Gastrocnemius medialis (tissue), 4 donors: ENCODE measurements around the gene NCKAP1. TPM values are rescaled to one million over a fixed set of nuclear protein-coding genes. Genes with fewer than 3 reads are reported as not detected.
"Not testable (repeated sequence)": the region's sequence is repeated elsewhere in the genome, so short reads cannot be mapped to it uniquely, and the experiment has no call there.

Experiments used
- ATAC-seq, 2 donors: fragments of 150-250 bp; one replicate each; pipeline ENCODE4 v1.9.1; 2016
- DNase-seq, 2 donors: peaks; one replicate each; pipeline ENCODE4 v3.0.0-alpha.2; 2019
- H3K27ac ChIP-seq, 4 donors: fragments of 200-600 bp; sonication (generic); 1 replicate in 1 of 4; 2 replicates in 3 of 4; pipeline ENCODE4 v1.5.1; 2016 to 2018; ENCODE audit warnings: mild to moderate bottlenecking in 2 of 4, moderate library complexity in 1 of 4
- H3K27me3 ChIP-seq, 3 donors: fragments of 200-600 bp; sonication (generic) in 2 of 3; 1 replicate in 1 of 3; 2 replicates in 2 of 3; pipeline versions ENCODE4 v1.5.1 to v1.6.0; 2016 to 2019; ENCODE audit warnings: mild to moderate bottlenecking in 1 of 3, moderate library complexity in 1 of 3
- H3K36me3 ChIP-seq, 2 donors: fragments of 200-600 bp; sonication (generic) in 1 of 2; one replicate each; pipeline ENCODE4 v1.5.1; 2017 to 2018
- H3K4me1 ChIP-seq, 2 donors: fragments of 200-600 bp; sonication (generic) in 1 of 2; one replicate each; pipeline ENCODE4 v1.5.1; 2016 to 2017; ENCODE audit warnings: mild to moderate bottlenecking in 2 of 2
- H3K4me3 ChIP-seq, 4 donors: fragments of 200-600 bp; sonication (generic) in 3 of 4; 1 replicate in 1 of 4; 2 replicates in 3 of 4; pipeline ENCODE4 v1.5.1; 2016 to 2019; ENCODE audit warnings: mild to moderate bottlenecking in 2 of 4
- H3K9me3 ChIP-seq, 3 donors: fragments of 200-600 bp; sonication (generic) in 2 of 3; 1 replicate in 1 of 3; 2 replicates in 2 of 3; pipeline ENCODE4 v1.5.1; 2016 to 2019
- POLR2A ChIP-seq, 2 donors: fragments of 450-650 bp; IDR thresholded peaks; one replicate each; pipeline ENCODE4 v1.6.1; 2017; ENCODE audit warnings: antibody characterized with exemption in 2 of 2, mild to moderate bottlenecking in 2 of 2, moderate library complexity in 2 of 2
- in situ Hi-C, 4 donors: fragments of 200-750 bp; cut with MboI; loops; one replicate each; pipeline versions ENCODE4 v1.15.0 to v1.8.0; 2017; ENCODE audit warnings: low sequenced_read_pairs in 4 of 4
- intact Hi-C: fragments of 100-400 bp; cut with DNase I; formaldehyde crosslinking; loops from one replicate; pipeline ENCODE4 v1.15.1; 2023; ENCODE audit warnings: low total_unique reads
- total RNA-seq, 4 donors: library from RNA; depleted of rRNA; stranded (reverse); fragments of >200 nt; gene quantifications; one replicate each; pipeline versions ENCODE4 v1.1.0 to v1.2.3, GENCODE V29; 2016
- TF ChIP-seq, protein P1 (sequence below), 5 experiments: fragments of 450-650 bp in 3 of 5; fragments of 200-600 bp in 2 of 5; sonication (generic) in 2 of 5; IDR thresholded peaks in 4 of 5; conservative IDR thresholded peaks in 1 of 5; 1 replicate in 4 of 5; 2 replicates in 1 of 5; pipeline ENCODE4 v1.5.1; 2016 to 2019; ENCODE audit warnings: antibody characterized with exemption in 5 of 5, mild to moderate bottlenecking in 3 of 5, moderate library complexity in 3 of 5

NCKAP1 gene
- total RNA-seq, 4 donors from 2014 or later = 152 to 303 (median 168) TPM

GRCh38 chr2:183049420-183049819 lies 11.2 kb upstream of the NCKAP1 start:
- TF ChIP-seq, protein P1, sequence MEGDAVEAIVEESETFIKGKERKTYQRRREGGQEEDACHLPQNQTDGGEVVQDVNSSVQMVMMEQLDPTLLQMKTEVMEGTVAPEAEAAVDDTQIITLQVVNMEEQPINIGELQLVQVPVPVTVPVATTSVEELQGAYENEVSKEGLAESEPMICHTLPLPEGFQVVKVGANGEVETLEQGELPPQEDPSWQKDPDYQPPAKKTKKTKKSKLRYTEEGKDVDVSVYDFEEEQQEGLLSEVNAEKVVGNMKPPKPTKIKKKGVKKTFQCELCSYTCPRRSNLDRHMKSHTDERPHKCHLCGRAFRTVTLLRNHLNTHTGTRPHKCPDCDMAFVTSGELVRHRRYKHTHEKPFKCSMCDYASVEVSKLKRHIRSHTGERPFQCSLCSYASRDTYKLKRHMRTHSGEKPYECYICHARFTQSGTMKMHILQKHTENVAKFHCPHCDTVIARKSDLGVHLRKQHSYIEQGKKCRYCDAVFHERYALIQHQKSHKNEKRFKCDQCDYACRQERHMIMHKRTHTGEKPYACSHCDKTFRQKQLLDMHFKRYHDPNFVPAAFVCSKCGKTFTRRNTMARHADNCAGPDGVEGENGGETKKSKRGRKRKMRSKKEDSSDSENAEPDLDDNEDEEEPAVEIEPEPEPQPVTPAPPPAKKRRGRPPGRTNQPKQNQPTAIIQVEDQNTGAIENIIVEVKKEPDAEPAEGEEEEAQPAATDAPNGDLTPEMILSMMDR (IDR thresholded peaks at IDR 0.05 in 4 of 5, conservative IDR thresholded peaks at IDR 0.05 in 1 of 5) = no peak
- TF ChIP-seq POLR2A (IDR thresholded peaks at IDR 0.05) = no peak

DNA sequence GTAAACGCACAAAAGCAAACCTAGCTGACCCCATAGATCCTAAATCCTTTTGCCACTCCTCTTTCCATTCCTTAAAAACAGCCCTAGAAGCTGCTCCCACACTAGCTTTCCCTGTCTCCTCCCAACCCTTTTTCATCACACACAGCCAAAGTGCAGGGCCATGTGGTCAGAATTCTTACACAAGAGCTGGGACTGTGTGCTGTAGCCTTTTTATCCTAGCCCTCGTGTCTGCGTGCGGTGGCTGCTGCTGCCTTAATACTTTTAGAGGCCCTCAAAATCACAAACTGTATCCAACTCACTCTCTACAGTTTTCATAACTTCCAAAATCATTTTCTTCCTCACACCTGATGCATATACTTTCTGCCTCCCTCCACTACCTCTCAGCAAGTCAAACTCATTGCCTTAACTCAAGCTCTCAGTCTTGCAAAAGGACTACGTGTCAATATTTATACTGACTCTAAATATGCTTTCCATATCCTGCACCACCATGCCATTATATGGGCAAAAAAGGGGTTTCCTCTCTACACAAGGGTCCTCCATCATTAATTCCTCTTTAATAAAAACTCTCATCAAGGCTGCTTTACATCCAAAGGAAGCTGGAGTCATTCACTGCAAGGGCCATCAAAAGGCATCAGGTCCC lies 9.3 kb upstream of the NCKAP1 start:
- H3K27ac ChIP-seq, H3K27me3 ChIP-seq, in situ Hi-C loops, H3K4me3 ChIP-seq, intact Hi-C loops, DNase-seq, H3K36me3 ChIP-seq, H3K4me1 ChIP-seq, ATAC-seq, H3K9me3 ChIP-seq: not testable (repeated sequence)

More at GRCh38 chr2:183049420-183049819, 11.2 kb upstream of the NCKAP1 start:
- intact Hi-C loops (no loop called here), in situ Hi-C loops (no loop called here)
- ATAC-seq (no peak), DNase-seq (no peak)
- no peak overlapping the region for H3K4me3 ChIP-seq
- H3K36me3 ChIP-seq = no peaks in the 10 kb centered on the region
- H3K4me1 ChIP-seq = no peaks in the 10 kb centered on the region
- no peak overlapping the region for H3K27ac ChIP-seq
- no peaks in the 10 kb centered on the region for H3K9me3 ChIP-seq
- H3K27me3 ChIP-seq = no peaks in the 10 kb centered on the region

DNA sequence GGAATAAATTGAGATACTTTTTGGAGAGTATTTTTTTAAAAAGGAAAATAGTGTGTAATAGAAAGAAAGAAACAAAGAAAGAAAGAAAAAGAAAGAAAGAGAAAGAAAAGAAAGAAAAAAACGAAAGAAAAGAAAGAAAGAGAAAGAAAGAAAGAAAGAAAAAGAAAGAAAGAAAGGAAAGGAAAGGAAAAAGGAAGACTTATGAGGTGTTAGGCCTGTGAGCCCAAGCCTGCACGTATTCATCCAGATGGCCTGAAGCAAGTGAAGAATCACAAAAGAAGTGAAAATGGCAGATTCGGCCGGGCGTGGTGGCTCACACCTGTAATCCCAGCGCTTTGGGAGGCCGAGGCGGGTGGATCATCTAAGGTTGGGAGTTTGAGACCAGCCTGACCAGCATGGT lies 5.3 kb upstream of the NCKAP1 start:
- H3K9me3 ChIP-seq, intact Hi-C loops, H3K4me3 ChIP-seq, H3K27me3 ChIP-seq, H3K27ac ChIP-seq, H3K4me1 ChIP-seq, in situ Hi-C loops, H3K36me3 ChIP-seq, ATAC-seq, DNase-seq: not testable (repeated sequence)

GRCh38 chr2:183040604-183041003 lies 2.3 kb upstream of the NCKAP1 start:
- ATAC-seq = no peak
- Histone ChIP-seq H3K9me3 (no peaks in the 10 kb centered on the region), H3K27me3 (no peaks in the 10 kb centered on the region), H3K4me3 (no peak overlapping the region), H3K36me3 (no peaks in the 10 kb centered on the region), H3K4me1 (peaks cover 13 to 17% of the 10 kb centered on the region in 2 donors), H3K27ac (no peak overlapping the region)
- in situ Hi-C loops (no loop called here), intact Hi-C loops (no loop called here)
- no peak for TF ChIP-seq POLR2A (IDR thresholded peaks at IDR 0.05)
- TF ChIP-seq, protein P1 (IDR thresholded peaks at IDR 0.05 in 4 of 5, conservative IDR thresholded peaks at IDR 0.05 in 1 of 5) = no peak
- no peak for DNase-seq

GRCh38 chr2:183037553-183038340 lies 510 bp downstream of the NCKAP1 start:
- peak; percentile 11 to 40 for DNase-seq
- TF ChIP-seq, protein P1 (IDR thresholded peaks at IDR 0.05 in 4 of 5, conservative IDR thresholded peaks at IDR 0.05 in 1 of 5) = no peak
- TF ChIP-seq POLR2A (IDR thresholded peaks at IDR 0.05) = peak in 1 of 2 donors; percentile 74
- H3K27ac ChIP-seq = peak overlapping the region; percentile 96 to 99 (median 97)
- intact Hi-C loops = loop anchor here (1.0 to 10.0 kb wide), 5 partner anchors 41 to 1145 kb away; partner anchors contain the start of genes DUSP19, FRZB, ITPRID2 and NUP35
- in situ Hi-C loops = no loop called here
- H3K4me1 ChIP-seq = peaks cover 41 to 45% of the 10 kb centered on the region in 2 donors
- peak; percentile 55 to 69 for ATAC-seq
- H3K4me3 ChIP-seq = peak overlapping the region; percentile 61 to 87 (median 78)
- H3K9me3 ChIP-seq = no peaks in the 10 kb centered on the region
- no peaks in the 10 kb centered on the region for H3K36me3 ChIP-seq
- no peaks in the 10 kb centered on the region for H3K27me3 ChIP-seq
